Muscle layer of colon (tissue), 2 donors: ENCODE results near the gene GPR25.

Source experiments
- H3K27ac ChIP-seq: one replicate; pipeline ENCODE4 v1.7.0; 2013; ENCODE audit warnings: low read depth, mild to moderate bottlenecking, low read length, moderate library complexity
- H3K27me3 ChIP-seq, 2 donors: one replicate each; pipeline ENCODE4 v1.7.0; 2013; ENCODE audit warnings: low read length in 2 of 2, mild to moderate bottlenecking in 2 of 2; ENCODE audit not compliant: insufficient read depth in 2 of 2, control insufficient read depth in 1 of 2
- H3K36me3 ChIP-seq: one replicate; pipeline ENCODE4 v1.7.0; 2013; ENCODE audit warnings: mild to moderate bottlenecking, low read length; ENCODE audit not compliant: insufficient read depth
- H3K4me1 ChIP-seq: one replicate; pipeline ENCODE4 v1.7.0; 2013; ENCODE audit warnings: mild to moderate bottlenecking, low read length; ENCODE audit not compliant: insufficient read depth
- H3K4me3 ChIP-seq, 2 donors: one replicate each; pipeline ENCODE4 v1.7.0; 2013; ENCODE audit warnings: low read length in 2 of 2, low read depth in 1 of 2, mild to moderate bottlenecking in 1 of 2, moderate library complexity in 1 of 2
- H3K9ac ChIP-seq: one replicate; pipeline ENCODE4 v1.7.0; 2013; ENCODE audit warnings: low read length
- H3K9me3 ChIP-seq: one replicate; pipeline ENCODE4 v1.7.0; 2013; ENCODE audit warnings: mild to moderate bottlenecking, low read length
- donor health status: abdominal sarcoma.
- donor health status: Adenocarcinoma of cecum.

Gene GPR25

DNA sequence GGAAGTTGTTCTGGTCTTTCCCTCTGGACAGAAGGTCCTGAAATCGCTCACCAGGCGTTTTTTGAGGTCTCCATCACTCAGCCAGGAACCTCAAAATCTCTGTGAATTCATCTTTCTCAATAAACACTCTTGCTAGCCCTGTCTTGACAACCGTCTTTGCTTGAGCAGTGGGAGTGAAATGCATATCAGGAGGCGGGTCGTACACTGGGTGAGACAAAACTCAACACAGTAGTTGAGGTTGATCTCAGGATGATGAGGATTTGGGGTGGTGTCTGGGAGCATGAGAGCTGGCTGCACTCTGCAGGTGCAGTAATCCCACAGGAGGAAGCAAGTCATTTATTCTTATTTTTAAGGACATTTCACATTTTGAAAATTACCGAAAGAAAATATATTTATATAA is 1.9 kb downstream of the GPR25 start:
- no peak overlapping the region for H3K4me3 ChIP-seq
- H3K9me3 ChIP-seq, result no peaks in the 10 kb centered on the region
- H3K27ac ChIP-seq, result no peak overlapping the region
- H3K4me1 ChIP-seq, result peaks cover 7% of the 10 kb centered on the region
- no peaks in the 10 kb centered on the region for H3K36me3 ChIP-seq
- no peak overlapping the region for H3K9ac ChIP-seq
- peaks cover 17 to 57% of the 10 kb centered on the region in 2 donors for H3K27me3 ChIP-seq

DNA sequence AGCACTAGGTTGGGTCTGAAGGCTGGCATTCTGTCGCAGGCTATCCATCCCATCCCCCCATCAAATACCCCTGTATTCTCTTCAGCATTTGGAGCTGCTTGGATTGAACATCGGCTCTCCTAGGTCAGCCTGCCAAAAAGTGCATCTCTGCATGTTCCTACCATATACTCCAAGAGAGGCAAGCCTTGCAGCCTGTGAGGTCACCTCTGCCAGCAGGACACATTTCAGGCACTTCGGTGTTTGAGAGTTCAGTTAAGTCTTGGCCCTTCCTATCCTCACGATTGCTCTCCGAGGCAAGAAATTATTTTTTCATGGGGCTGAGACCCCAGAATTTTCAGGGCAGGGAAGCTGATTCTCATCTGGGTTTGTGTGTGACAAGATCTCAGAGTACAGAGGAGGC is 2.6 kb downstream of the GPR25 start:
- Histone ChIP-seq H3K9me3 (no peaks in the 10 kb centered on the region), H3K36me3 (no peaks in the 10 kb centered on the region), H3K27me3 (peaks cover 17 to 50% of the 10 kb centered on the region in 2 donors), H3K4me1 (peaks cover 7% of the 10 kb centered on the region), H3K4me3 (no peak overlapping the region), H3K27ac (no peak overlapping the region), H3K9ac (no peak overlapping the region)

DNA sequence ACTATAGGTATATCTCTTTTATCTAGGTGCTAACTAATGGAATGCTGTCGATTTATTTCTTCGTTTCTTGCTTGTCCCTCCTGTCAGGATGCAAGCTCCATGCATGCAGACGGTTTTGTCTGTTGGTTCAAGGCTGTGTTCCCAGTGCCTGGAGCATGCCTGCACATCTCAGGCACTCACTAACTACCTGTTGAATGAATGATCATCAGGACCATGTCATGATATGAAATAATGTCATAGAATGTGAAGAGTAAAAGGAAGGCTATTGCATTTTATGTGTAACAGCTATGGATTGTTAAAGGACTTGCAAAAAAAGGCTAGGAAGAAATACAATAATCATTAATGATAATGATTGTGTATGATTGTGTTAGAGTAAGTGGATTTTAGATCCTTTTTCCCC is 4.2 kb downstream of the GPR25 start:
- no peak overlapping the region for H3K27ac ChIP-seq
- H3K4me3 ChIP-seq, result no peak overlapping the region
- H3K36me3 ChIP-seq, result no peaks in the 10 kb centered on the region
- H3K9me3 ChIP-seq, result no peaks in the 10 kb centered on the region
- no peak overlapping the region for H3K9ac ChIP-seq
- peaks cover 7% of the 10 kb centered on the region for H3K4me1 ChIP-seq
- peaks cover 9 to 34% of the 10 kb centered on the region in 2 donors for H3K27me3 ChIP-seq

DNA sequence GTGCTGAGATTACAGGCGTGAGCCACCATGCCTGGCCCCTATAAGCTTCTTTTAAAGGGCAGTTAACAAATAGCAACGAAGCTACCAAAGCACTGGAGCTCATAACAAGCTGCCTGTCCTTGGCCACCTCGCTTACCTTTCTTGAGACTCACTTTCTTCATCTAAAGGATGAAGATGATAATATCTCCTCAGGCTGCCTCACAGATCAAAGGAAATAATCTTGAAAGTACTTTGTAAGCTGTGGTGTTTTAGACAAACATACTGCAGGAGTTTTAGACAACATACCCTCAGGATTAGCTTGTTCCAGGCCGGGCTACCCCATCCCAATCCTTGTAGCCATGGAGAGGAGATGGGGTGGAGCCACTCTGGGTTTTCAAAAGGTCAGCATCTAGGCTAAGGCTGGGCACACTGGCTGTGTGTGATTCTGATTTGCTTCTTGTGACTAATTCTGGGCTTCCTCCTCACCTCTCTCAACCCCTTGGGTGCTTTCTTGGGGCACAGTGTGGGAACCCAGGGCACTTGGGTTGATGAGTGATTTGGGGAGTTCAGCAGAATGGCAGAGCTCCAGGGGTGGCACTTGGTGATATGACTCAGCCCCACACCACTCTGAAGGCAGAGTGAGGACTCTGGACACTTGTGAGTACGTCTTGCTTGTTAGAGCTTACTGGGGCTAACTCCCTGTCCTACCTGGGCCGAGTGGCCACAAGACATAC is 5.2 kb downstream of the GPR25 start:
- no peaks in the 10 kb centered on the region for H3K36me3 ChIP-seq
- H3K27ac ChIP-seq, result no peak overlapping the region
- peaks cover 9 to 24% of the 10 kb centered on the region in 2 donors for H3K27me3 ChIP-seq
- no peaks in the 10 kb centered on the region for H3K9me3 ChIP-seq
- no peak overlapping the region for H3K9ac ChIP-seq
- H3K4me3 ChIP-seq, result no peak overlapping the region
- peaks cover 7% of the 10 kb centered on the region for H3K4me1 ChIP-seq

DNA sequence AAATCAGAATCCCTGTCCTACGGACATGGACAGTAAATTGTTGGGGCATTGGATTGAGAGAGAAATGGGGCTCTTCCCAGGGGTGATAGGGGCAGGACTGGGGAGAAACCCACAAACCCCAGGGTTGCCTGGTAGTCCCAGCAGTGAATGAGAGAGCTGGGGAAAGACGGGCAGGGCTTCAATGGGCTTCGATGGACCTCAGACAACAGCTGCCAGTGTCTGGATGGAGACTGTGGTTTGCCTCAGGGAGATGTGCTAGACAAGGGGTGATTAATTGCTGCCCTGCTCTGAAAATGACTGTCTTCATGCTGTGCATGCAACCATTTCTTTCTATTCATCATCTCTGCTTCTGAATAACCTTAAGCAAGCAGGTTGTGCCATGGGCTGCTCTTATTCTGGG is 7.4 kb downstream of the GPR25 start:
- Histone ChIP-seq H3K27me3 (peaks cover 0 to 6% of the 10 kb centered on the region in 2 donors), H3K4me3 (no peak overlapping the region), H3K36me3 (no peaks in the 10 kb centered on the region), H3K9me3 (no peaks in the 10 kb centered on the region), H3K27ac (no peak overlapping the region), H3K9ac (no peak overlapping the region), H3K4me1 (no peaks in the 10 kb centered on the region)

DNA sequence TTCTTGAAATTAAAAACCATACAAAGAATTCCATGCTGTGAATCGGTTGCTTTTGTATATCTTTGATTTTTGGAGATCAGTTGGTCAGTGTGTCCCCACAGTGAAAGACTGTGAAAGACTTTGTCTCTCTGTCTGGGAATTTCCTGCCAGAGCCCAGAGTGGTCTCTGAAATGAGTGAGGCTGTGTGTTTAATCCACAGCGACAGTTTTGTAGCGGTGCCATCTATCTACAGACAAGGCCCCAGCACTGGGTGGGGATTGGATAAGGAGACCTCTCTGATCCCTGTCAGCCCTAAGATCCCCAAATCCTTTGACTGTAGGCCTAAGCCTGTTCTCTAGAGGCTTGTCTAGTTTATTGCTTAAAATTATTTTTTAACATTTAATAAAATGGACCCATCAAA is 10.3 kb downstream of the GPR25 start:
- no peak overlapping the region for H3K27ac ChIP-seq
- no peaks in the 10 kb centered on the region for H3K36me3 ChIP-seq
- no peaks in the 10 kb centered on the region for H3K9me3 ChIP-seq
- no peaks in the 10 kb centered on the region for H3K4me1 ChIP-seq
- no peaks in the 10 kb centered on the region for H3K27me3 ChIP-seq
- no peak overlapping the region for H3K4me3 ChIP-seq
- no peak overlapping the region for H3K9ac ChIP-seq

DNA sequence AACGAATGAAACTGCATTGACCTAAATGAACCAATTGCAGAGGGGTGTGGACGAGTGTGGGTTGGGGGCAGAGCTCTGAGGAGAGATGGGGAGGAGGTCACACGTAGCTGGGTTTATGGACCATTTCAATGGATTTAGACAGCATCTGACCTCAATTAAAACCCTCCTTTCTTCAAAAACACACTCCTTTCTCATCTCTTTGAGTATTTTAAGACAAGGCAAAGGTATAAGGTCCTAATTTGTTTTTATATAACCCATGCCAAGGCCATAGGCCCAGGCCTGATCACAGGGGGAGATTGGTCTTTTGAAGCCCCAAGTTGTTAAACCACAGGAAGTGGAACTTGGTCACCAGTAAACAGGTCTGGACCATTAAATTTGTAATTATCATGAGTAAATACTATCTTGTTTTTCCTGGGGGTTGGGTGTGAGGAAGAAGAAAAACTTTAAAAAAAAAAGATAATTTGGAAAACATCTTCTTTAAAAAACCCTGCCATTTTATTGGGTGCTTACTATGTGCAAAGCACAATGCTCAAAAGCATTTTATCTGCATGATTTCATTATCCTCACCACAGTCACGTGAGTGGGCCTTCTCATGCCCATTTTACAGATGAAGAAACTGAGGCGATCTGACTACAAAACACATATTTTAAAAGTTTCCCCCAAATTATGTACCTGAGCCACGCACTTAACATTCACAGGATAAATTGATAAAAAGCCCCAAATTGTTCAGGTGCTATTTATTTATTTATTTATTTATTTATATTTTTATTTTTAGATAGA is 13.0 kb downstream of the GPR25 start:
- H3K36me3 ChIP-seq, result no peaks in the 10 kb centered on the region

DNA sequence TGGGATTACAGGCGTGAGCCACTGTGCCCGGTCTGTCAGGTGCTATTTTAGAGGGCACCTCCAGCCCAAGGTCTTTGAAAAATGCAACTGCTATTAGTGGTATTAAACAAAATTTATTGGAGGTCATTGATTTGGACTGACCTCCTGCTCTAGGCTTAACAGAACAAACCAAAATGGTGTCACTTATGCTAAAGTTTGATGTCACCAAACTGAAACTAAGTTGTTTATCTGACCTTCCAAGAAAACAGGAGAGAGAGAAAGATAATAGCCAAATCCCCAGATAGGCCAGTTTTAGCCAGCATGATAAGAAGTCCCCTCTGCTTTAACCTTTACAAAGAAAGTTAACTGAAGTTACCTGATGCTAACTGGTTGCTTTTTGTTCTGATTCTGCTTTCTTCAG is 13.8 kb downstream of the GPR25 start:
- no peaks in the 10 kb centered on the region for H3K9me3 ChIP-seq
- H3K9ac ChIP-seq, result no peak overlapping the region
- no peaks in the 10 kb centered on the region for H3K36me3 ChIP-seq
- peaks cover 0 to 16% of the 10 kb centered on the region in 2 donors for H3K27me3 ChIP-seq
- peaks cover 3% of the 10 kb centered on the region for H3K4me1 ChIP-seq
- no peak overlapping the region for H3K4me3 ChIP-seq
- H3K27ac ChIP-seq, result no peak overlapping the region

More for the DNA sequence above, 13.0 kb downstream of the GPR25 start:
- Histone ChIP-seq H3K27me3 (peaks cover 0 to 8% of the 10 kb centered on the region in 2 donors), H3K9ac (no peak overlapping the region), H3K9me3 (no peaks in the 10 kb centered on the region), H3K27ac (no peak overlapping the region), H3K4me3 (no peak overlapping the region), H3K4me1 (no peaks in the 10 kb centered on the region)

DNA sequence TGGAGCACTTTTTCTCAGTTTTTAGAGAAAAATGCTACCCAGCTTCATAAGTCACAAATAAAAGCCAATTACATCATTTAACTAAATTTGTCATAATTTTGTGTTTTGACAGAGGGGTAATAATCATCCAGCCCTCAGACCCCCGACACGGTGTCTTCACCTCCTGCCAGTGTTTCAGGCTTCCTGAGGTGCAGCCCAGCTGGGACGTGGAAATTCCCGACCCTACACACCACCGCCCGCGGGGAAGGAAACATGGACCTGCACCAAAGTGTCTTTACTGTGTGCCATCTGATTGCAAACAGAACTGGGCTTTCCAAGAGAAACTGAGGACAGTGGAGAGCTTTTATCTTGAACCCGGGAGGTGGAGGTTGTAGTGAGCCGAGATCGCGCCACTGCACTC is 14.3 kb downstream of the GPR25 start:
- Histone ChIP-seq H3K9ac (no peak overlapping the region), H3K27ac (no peak overlapping the region), H3K27me3 (peaks cover 0 to 21% of the 10 kb centered on the region in 2 donors), H3K36me3 (no peaks in the 10 kb centered on the region), H3K4me3 (no peak overlapping the region), H3K4me1 (peaks cover 4% of the 10 kb centered on the region), H3K9me3 (no peaks in the 10 kb centered on the region)

DNA sequence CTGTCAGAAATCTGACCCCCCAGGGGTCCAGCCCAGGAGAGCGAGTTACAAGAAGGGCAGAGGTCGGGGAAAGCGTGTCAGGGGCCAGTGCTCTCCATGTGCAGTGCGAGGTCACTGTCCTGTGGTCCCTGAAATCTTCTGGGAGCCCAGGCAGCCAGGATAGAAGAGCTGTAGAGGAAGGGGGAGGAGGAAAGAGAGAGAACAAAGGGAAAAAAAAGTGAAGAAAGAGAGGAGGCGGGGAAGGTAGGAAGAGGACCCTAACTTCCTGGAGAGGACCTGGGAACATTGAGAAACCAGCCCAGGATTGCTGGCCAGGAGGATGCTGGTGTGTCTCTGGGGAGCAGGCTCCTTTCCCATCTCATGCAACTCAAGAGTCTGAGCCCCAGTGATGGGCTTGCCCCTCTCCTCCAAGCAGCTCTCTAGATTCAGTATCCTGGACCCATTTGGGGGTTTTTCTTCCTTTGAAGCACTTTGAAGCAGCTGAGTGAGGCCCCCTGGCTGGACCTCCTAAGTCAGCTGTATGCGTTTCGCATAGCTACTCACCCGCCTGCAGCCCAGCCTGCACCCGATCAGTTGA is 15.1 kb downstream of the GPR25 start:
- H3K4me1 ChIP-seq, result peaks cover 4% of the 10 kb centered on the region
- H3K27me3 ChIP-seq, result peaks cover 0 to 28% of the 10 kb centered on the region in 2 donors
- no peaks in the 10 kb centered on the region for H3K36me3 ChIP-seq
- H3K9me3 ChIP-seq, result no peaks in the 10 kb centered on the region
- no peak overlapping the region for H3K27ac ChIP-seq
- H3K4me3 ChIP-seq, result no peak overlapping the region
- H3K9ac ChIP-seq, result no peak overlapping the region

DNA sequence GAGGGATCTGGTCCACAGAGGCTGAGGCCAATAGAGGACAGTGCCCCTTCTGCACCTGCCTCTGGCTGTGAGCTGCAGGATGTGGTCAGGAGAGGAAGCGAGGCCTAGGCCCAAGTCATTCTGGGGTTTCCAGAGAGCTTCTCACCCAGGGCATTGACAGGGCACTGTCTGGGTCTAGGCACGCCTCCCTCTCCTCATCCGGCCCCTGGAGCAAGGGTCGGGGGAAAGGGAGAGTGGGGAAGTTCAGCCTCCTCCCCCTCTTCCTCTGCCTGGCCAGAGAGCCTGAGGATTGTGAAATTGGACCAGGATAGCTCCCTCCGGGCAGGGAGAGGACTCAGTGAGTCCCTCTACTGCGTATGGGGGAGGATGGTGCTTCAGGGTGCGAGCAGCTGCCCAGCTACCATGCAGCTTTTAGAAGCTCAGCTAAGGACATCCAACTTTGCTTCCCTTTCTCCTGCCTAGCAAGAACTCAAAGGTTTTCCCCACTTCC is 15.6 kb downstream of the GPR25 start:
- Histone ChIP-seq H3K4me3 (no peak overlapping the region), H3K4me1 (peaks cover 4% of the 10 kb centered on the region), H3K9ac (no peak overlapping the region), H3K9me3 (no peaks in the 10 kb centered on the region), H3K36me3 (no peaks in the 10 kb centered on the region), H3K27me3 (peaks cover 0 to 28% of the 10 kb centered on the region in 2 donors), H3K27ac (no peak overlapping the region)
